Activated CD4-positive, alpha-beta T cell treated with anti-CD3 and anti-CD28 coated beads, Interleukin-2, amount 10 ng/mL, durations not matched to agents 24 days and 14 days (primary cell): Measurements from ENCODE around the gene UBR7. TPM values are rescaled to one million over a fixed set of nuclear protein-coding genes. Genes with fewer than 3 reads are reported as not detected.
"Not testable (repeated sequence)": the region's sequence is repeated elsewhere in the genome, so short reads cannot be mapped to it uniquely, and the experiment has no call there.

ENCODE experiments used
- DNase-seq: peaks from one replicate; pipeline ENCODE4 v3.0.0; 2022
- H3K27ac Mint-ChIP-seq: one replicate; pipeline ENCODE4 v1.8.0; 2022; ENCODE audit warnings: mild to moderate bottlenecking, mixed read lengths
- H3K27me3 Mint-ChIP-seq: one replicate; pipeline ENCODE4 v1.8.0; 2022; ENCODE audit warnings: mixed read lengths
- H3K36me3 Mint-ChIP-seq: one replicate; pipeline ENCODE4 v1.8.0; 2022; ENCODE audit warnings: low read depth, mild to moderate bottlenecking, mixed read lengths
- H3K4me1 Mint-ChIP-seq: one replicate; pipeline ENCODE4 v1.8.0; 2021; ENCODE audit warnings: mixed read lengths
- H3K4me3 Mint-ChIP-seq: one replicate; pipeline ENCODE4 v1.8.0; 2022; ENCODE audit warnings: mild to moderate bottlenecking, moderate library complexity, mixed read lengths
- H3K9me3 Mint-ChIP-seq: one replicate; pipeline ENCODE4 v1.8.0; 2021; ENCODE audit warnings: mixed read lengths
- intact Hi-C: fragments of 100-400 bp; cut with micrococcal nuclease; formaldehyde crosslinking; loops from one replicate; pipeline ENCODE4 v1.15.1; 2023
- total RNA-seq: library from RNA; stranded (reverse); gene quantifications from 2 replicates; pipeline ENCODE4 v1.2.3, GENCODE V29; 2022

Gene UBR7
- total RNA-seq, 1 donor from 2014 or later: 35.3 TPM

DNA sequence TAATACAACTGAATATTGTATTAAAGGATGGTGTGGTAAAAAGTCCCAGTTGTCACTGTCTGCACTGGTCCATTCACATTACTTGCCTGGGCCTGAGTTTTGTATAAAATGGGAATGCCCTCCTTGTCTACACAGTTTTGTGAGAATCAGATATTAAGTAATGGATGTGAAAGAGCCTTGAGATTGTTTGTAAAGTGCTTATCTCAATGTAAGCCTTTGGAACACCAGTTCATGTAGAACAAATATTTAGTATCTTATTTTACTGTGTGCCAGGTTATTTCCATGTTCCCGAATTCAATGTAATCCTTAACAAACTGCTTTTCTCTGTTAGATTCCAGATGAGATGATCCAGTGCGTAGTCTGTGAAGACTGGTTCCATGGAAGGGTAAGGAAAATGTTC, 7.5 kb downstream of the UBR7 start:
- H3K4me1 Mint-ChIP-seq: peaks cover 11% of the 10 kb centered on the region
- H3K4me3 Mint-ChIP-seq: no peak overlapping the region
- H3K27me3 Mint-ChIP-seq: no peaks in the 10 kb centered on the region
- peaks cover 36% of the 10 kb centered on the region for H3K36me3 Mint-ChIP-seq
- H3K9me3 Mint-ChIP-seq: no peaks in the 10 kb centered on the region
- no peak for DNase-seq
- H3K27ac Mint-ChIP-seq: no peak overlapping the region
- intact Hi-C loops: no loop called here

DNA sequence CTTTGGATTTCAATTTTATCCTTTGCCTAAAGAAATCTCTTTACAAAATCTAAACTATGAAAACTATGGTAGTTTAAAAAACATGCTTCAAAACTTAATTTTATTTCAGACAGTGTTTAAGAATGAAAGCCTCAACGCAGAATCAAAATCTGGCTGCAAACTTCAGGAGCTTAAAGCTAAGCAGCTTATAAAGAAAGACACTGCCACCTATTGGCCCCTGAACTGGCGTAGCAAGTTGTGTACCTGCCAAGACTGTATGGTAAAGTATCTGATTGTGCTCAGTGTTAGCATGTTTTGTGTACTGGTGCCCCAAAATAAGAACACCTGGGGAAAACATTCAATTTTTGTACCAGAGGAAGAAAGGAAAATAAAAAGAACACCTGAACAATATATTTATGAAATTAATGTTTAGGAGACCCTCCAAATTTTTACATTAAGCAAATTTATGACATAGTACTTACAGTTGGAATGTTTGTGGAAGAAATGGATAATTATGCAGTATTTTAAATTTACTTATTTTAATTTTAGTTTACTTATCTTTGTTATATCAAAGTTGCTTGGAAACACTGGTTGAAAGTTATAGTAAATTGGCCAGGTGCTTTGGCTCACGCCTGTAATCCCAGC, 12.2 kb downstream of the UBR7 start:
- H3K27ac Mint-ChIP-seq: no peak overlapping the region
- intact Hi-C loops: loop anchor here (1.0 to 2.0 kb wide), 2 partner anchors 106 to 266 kb away; no protein-coding TSS in a partner anchor
- peak; percentile 83 for DNase-seq
- H3K9me3 Mint-ChIP-seq: no peaks in the 10 kb centered on the region
- H3K36me3 Mint-ChIP-seq: peaks cover 41% of the 10 kb centered on the region
- H3K4me1 Mint-ChIP-seq: peaks cover 2% of the 10 kb centered on the region
- H3K27me3 Mint-ChIP-seq: no peaks in the 10 kb centered on the region
- H3K4me3 Mint-ChIP-seq: no peak overlapping the region

DNA sequence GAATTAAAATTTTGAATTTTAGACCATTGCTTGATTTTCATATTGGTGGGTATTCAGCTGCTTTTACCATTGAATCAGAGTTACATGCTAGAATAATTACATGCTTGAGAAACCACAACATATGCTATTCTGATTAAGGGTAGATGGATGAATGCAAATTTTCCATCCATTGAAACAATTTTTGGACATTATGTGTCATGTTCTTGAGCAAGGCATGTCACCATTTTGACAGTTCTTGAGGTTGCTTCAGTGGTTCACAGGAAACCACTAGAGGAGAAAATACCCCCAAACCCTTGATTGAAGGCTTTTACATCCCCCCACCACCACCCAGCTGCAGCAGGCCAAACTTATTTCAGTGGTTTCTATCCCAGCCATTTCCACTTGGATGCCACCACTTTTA, 13.5 kb downstream of the UBR7 start:
- peaks cover 45% of the 10 kb centered on the region for H3K36me3 Mint-ChIP-seq
- H3K9me3 Mint-ChIP-seq: no peaks in the 10 kb centered on the region
- H3K4me3 Mint-ChIP-seq: no peak overlapping the region
- intact Hi-C loops: no loop called here
- DNase-seq: no peak
- no peaks in the 10 kb centered on the region for H3K27me3 Mint-ChIP-seq
- H3K4me1 Mint-ChIP-seq: peaks cover 2% of the 10 kb centered on the region
- no peak overlapping the region for H3K27ac Mint-ChIP-seq

DNA sequence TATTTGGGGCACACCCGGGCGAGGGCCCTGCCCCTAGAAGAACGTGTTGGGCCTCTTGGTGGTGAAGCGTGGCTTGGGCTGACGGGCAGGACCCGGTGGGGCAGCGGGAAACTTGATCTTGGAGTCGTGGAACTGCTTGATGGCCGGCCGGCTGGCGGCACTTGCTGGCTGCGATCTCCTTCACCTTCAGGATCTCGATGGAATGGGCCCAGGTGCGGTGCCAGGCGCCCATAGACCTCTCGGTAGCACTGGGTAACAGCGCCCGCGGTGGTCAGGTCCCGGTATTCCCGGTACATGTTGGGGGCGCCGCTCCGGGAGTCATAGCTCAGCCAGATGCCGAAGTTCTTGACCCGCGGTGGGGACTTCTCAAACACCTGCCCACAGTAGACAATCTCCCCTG, 16.5 kb downstream of the UBR7 start:
- Mint-ChIP-seq H3K27me3 (no peaks in the 10 kb centered on the region), H3K4me3 (no peak overlapping the region), H3K9me3 (no peaks in the 10 kb centered on the region), H3K36me3 (peaks cover 49% of the 10 kb centered on the region), H3K27ac (no peak overlapping the region), H3K4me1 (no peaks in the 10 kb centered on the region)
- no peak for DNase-seq
- intact Hi-C loops: no loop called here

DNA sequence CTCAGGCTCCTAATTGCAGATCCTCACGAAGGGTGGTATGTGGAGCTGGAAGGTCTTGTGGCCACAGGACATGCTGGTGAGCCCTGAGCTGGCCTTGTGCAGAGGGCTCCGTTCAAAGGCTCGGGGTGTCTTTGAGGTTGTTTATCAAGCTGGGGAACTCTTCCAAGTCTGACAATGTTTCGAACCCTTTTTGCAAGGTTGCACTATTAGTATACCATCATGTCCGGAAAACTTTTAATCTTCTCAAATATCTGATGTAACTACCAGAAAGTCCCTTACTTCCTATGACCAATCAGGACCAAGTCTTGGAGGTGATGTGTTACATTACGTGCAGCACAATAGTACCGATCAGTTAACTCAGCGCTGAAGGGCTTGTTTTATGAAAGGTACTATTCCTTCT, 21.5 kb downstream of the UBR7 start:
- H3K4me3 Mint-ChIP-seq: no peak overlapping the region
- H3K27me3 Mint-ChIP-seq: peaks cover 8% of the 10 kb centered on the region
- no peak for DNase-seq
- no peak overlapping the region for H3K27ac Mint-ChIP-seq
- peaks cover 28% of the 10 kb centered on the region for H3K36me3 Mint-ChIP-seq
- H3K9me3 Mint-ChIP-seq: no peaks in the 10 kb centered on the region
- peaks cover 5% of the 10 kb centered on the region for H3K4me1 Mint-ChIP-seq
- intact Hi-C loops: no loop called here

DNA sequence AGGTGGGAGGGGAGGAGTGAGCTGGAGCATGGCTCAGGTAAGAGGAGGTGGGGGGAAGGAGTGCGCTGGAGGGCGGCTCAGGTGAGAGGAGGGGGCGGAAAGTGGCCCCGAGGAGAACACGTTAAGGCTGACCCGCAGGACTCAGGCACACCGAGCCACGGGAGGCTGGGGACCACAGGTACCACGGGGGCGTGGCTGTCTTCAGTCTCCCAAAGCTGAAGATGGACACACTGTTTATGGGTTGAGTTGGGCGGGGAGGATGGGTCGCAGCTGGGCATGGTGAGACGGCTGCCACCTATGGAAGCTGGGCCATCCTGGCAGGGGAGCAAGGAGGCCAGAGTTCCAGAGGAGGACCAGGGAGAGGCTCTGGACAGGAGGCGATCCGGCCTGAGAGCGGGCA, 23.5 kb downstream of the UBR7 start:
- Mint-ChIP-seq H3K4me3 (peak overlapping the region; percentile 72), H3K36me3 (peaks cover 20% of the 10 kb centered on the region), H3K27me3 (peaks cover 18% of the 10 kb centered on the region), H3K9me3 (no peaks in the 10 kb centered on the region), H3K27ac (no peak overlapping the region), H3K4me1 (peaks cover 5% of the 10 kb centered on the region)
- intact Hi-C loops: no loop called here
- DNase-seq: no peak

DNA sequence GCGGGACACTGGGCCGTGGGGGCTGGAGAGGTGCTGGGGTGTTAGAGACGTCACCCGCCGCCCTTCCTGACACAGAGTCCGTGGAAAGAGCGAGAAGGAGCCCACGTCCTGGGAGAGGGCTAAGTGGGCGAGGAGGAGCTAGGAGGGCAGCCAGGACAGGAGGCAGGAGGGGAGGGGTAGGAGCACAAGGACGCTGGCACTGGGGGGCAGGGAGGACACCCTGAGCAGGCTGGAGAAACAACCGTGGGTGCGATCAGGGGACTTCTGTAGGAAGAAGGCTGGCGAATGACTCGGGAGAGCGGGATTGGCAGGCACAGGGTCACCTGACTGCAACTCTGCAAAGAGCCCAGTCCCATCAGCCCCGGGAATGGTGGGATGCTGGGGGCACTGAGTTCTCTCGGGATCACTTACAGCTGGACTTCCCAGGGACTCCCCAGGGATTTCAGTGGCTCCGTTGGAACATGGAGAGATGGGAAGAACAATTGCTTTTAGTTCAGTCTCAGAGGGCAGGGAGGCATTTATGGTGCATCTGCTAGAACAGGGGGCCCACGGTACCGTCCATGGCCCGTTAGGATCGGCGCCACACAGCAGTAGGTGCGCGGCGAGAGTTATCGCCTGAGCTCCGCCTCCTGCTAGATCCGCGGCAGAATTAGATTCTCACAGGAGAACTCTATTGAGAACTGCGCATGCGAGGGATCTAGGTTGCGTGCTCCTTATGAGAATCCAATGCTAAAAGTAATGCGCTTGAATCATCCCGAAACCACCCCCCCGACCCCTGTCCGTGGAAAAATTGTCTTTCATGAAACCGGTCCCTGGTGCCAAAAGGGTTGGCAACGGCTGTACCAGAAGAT, 24.3 kb downstream of the UBR7 start:
- Mint-ChIP-seq H3K4me1 (peaks cover 5% of the 10 kb centered on the region), H3K36me3 (peaks cover 14% of the 10 kb centered on the region), H3K27ac (no peak overlapping the region), H3K4me3 (peak overlapping the region; percentile 72), H3K27me3 (peaks cover 18% of the 10 kb centered on the region), H3K9me3 (no peaks in the 10 kb centered on the region)
- DNase-seq: no peak
- intact Hi-C loops: no loop called here

DNA sequence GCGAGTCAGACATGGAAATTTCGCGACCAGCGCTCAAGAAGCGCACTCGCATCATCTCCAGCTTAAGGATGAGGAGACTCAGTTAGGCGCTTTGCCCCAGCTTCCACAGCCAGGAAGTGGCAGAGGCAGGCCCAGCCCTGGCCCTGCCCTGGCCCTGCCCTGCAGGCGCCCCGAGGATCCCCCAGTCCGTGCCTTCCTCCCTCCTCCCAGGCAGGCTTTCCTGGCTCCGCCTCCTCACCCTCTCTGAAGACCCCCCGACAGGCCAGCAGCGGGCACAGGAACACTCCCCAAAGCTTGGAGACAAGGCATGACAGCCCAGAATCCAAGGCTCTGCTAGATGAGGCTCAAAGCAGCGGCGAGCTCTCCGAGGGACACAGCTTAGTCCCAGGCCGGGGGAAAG, 25.1 kb downstream of the UBR7 start:
- H3K27me3 Mint-ChIP-seq: peaks cover 18% of the 10 kb centered on the region
- no peak overlapping the region for H3K27ac Mint-ChIP-seq
- peaks cover 5% of the 10 kb centered on the region for H3K4me1 Mint-ChIP-seq
- H3K36me3 Mint-ChIP-seq: peaks cover 11% of the 10 kb centered on the region
- H3K4me3 Mint-ChIP-seq: no peak overlapping the region
- no peak for DNase-seq
- no peaks in the 10 kb centered on the region for H3K9me3 Mint-ChIP-seq
- intact Hi-C loops: no loop called here

DNA sequence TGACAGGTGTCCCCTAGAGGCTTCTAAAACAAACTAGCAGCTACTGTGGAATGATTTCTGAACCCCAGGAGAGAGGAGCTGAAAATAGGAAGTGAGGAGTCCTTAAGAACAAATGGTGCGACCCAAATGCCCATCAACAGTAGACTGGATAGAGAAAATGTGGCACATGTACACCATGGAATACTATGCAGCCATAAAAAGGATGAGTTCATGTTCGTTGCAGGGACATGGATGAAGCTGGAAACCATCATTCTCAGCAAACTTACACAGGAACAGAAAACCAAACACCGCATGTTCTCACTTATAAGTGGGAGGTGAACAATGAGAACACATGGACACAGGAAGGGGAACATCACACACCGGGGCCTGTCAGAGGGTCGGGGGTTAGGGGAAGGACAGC, 26.0 kb downstream of the UBR7 start:
- H3K9me3 Mint-ChIP-seq, H3K36me3 Mint-ChIP-seq, H3K27ac Mint-ChIP-seq, intact Hi-C loops, H3K4me3 Mint-ChIP-seq, DNase-seq, H3K4me1 Mint-ChIP-seq: not testable (repeated sequence)
- peaks cover 18% of the 10 kb centered on the region for H3K27me3 Mint-ChIP-seq

DNA sequence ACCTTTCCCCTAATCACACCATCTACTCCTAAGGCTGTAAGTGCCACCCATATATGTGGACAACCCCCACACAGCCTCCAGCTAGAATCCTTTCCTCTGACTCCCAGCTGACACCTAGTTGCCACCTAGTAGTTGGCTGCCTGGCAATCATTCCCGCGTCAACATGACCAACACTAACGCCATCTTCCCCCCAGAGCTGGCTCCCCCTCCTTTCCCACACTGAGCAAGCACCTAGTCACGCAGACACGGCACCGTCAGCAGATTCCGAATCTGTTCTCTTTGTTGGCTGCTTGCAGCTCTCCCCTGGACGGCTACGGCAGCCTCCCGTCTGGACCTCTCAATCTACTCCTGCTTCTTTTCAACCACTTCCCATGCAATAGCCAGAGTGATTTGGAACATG, 27.7 kb downstream of the UBR7 start:
- peaks cover 18% of the 10 kb centered on the region for H3K27me3 Mint-ChIP-seq
- DNase-seq: no peak
- peaks cover 1% of the 10 kb centered on the region for H3K36me3 Mint-ChIP-seq
- H3K27ac Mint-ChIP-seq: no peak overlapping the region
- intact Hi-C loops: no loop called here
- H3K4me1 Mint-ChIP-seq: peaks cover 5% of the 10 kb centered on the region
- H3K9me3 Mint-ChIP-seq: no peaks in the 10 kb centered on the region
- no peak overlapping the region for H3K4me3 Mint-ChIP-seq

DNA sequence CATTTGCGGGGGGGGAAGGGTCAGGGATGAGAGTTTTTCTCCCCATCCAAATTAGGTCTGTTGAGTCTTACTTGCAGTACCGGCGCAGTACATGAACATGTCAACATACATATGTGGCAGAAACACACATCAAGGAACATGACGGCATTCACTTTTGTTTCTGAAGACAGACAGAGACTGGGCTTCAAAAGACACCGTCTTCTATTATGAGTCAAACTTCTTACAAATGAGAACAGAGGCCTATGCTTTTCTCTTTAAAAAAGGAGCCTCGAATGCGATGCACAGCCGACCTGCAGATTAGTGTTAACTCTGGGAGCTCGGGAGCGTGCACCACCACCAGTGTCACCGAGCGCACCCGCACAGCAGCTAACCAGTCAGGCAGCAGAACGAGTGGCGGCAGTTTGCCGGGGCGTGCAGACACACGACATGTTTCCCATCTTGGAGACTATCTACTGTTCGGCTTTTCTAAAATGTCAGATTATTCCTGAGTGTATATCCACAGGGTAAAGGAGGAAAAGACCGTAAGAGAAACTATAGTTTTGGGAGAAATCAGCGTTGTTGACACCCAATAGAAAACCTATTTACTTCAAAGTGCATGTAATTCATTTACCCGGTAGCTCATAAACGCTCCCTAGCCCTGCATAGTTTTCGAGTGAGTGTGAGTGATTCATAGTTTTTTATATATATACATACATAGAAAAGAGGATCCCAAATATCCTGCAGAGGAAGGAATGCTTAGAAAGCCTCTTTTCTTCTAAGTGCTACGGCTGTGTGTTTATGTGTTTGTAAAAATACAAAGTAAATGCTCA, 33.0 kb downstream of the UBR7 start:
- H3K4me1 Mint-ChIP-seq: no peaks in the 10 kb centered on the region
- no peak overlapping the region for H3K27ac Mint-ChIP-seq
- no peak overlapping the region for H3K4me3 Mint-ChIP-seq
- intact Hi-C loops: no loop called here
- no peak for DNase-seq
- peaks cover 20% of the 10 kb centered on the region for H3K36me3 Mint-ChIP-seq
- peaks cover 2% of the 10 kb centered on the region for H3K27me3 Mint-ChIP-seq
- no peaks in the 10 kb centered on the region for H3K9me3 Mint-ChIP-seq

DNA sequence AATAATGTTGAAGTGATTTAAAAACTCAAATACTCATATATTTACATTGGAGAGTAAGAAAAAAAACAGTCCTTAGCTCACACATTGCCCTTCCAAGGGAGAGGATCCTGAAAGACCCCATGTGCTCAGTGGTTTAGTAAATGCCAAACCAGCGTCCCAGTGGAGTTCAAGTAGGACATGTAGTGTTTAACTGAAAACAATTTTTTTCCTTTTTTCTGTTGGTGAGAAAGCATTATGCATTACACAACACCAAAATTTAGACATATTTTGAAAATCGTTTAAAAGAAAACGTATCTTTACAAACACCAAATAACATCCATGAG, 33.6 kb downstream of the UBR7 start:
- intact Hi-C loops: no loop called here
- no peak overlapping the region for H3K4me3 Mint-ChIP-seq
- H3K27me3 Mint-ChIP-seq: no peaks in the 10 kb centered on the region

DNA sequence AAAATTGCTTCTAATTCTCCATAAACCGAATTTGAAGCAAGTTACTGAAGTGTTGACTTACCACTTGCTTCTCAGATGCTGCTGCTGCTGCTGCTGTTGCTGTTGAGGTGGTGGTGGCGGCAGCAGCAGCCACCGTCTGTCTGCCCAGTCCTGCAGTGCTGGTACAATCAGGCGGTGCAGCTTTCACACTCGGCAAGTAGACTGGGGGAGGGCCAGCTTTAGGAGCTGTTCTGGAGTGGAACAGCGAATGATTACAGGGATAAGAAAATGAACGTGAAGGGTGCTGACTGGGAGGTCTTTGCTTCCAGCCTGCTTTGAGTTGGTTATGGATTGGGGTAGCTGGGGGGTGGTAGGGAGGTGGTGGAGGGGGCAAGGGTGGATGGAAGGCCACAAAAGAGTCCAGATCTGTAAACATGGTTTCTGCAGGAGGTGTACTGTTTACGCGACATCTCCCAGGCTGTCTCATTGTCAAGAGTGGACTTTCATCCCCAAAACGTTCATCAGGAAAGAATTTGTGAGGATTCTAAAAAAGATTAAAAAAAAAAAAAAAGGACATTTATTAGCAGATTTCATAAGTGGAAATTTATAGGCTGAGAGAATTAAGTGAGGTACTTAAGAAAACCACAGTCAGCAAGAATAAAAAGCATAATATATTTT, 38.8 kb downstream of the UBR7 start:
- Mint-ChIP-seq H3K4me1 (peaks cover 10% of the 10 kb centered on the region), H3K36me3 (peaks cover 43% of the 10 kb centered on the region), H3K27ac (no peak overlapping the region), H3K27me3 (no peaks in the 10 kb centered on the region), H3K4me3 (no peak overlapping the region), H3K9me3 (no peaks in the 10 kb centered on the region)
- intact Hi-C loops: no loop called here
- DNase-seq: no peak

More for the DNA sequence above, 33.6 kb downstream of the UBR7 start:
- H3K27ac Mint-ChIP-seq: no peak overlapping the region
- H3K36me3 Mint-ChIP-seq: peaks cover 26% of the 10 kb centered on the region
- no peaks in the 10 kb centered on the region for H3K4me1 Mint-ChIP-seq
- H3K9me3 Mint-ChIP-seq: no peaks in the 10 kb centered on the region
- no peak for DNase-seq

DNA sequence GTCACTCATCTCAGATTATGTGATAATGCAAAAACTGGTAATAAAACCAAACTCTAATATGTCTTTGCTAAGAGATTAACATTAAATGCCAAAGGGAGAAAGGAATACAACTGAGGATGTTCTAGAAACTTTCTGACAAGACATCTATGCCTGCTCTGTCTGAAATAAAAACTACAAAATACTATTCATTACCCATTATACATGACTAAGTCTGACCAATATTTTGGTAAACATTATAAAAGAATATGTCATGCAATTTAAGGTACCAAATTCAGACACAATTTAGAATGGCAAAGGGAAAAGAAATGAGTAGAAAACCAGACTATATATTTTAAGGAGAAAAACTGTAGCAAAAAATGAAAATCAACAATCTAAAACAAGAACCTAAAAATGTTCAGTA, 39.5 kb downstream of the UBR7 start:
- H3K4me1 Mint-ChIP-seq: peaks cover 10% of the 10 kb centered on the region
- H3K27ac Mint-ChIP-seq: no peak overlapping the region

More for the DNA sequence above, 39.5 kb downstream of the UBR7 start:
- no peaks in the 10 kb centered on the region for H3K9me3 Mint-ChIP-seq
- peaks cover 43% of the 10 kb centered on the region for H3K36me3 Mint-ChIP-seq
- intact Hi-C loops: no loop called here
- no peak overlapping the region for H3K4me3 Mint-ChIP-seq
- no peaks in the 10 kb centered on the region for H3K27me3 Mint-ChIP-seq
- DNase-seq: no peak
